Stimulated activated CD8-positive, alpha-beta memory T cell treated with anti-CD3 and anti-CD28 coated beads, Interleukin-15, amount 100 ng/mL, for 48 hours (primary cell): Measurements from ENCODE around the gene DNAH14.
"Not testable (repeated sequence)": the region's sequence is repeated elsewhere in the genome, so short reads cannot be mapped to it uniquely, and the experiment has no call there.

Experiments used
- DNase-seq, 2 donors: peaks; one replicate each; pipeline ENCODE4 v3.0.0-alpha.2; 2020; ENCODE audit warnings: low read depth in 2 of 2

DNAH14 gene

GRCh38 chr1:225253784-225254183 is 324.3 kb downstream of the DNAH14 start:
- DNase-seq: no peak

GRCh38 chr1:225254676-225255075 is 325.2 kb downstream of the DNAH14 start:
- DNase-seq: no peak

- no peak for DNase-seq
Observed at GRCh38 chr1:225257081-225257480, 327.6 kb downstream of the DNAH14 start.

GRCh38 chr1:225258811-225259210 is 329.3 kb downstream of the DNAH14 start:
- no peak for DNase-seq

- no peak for DNase-seq
Observed at GRCh38 chr1:225259542-225259941, 330.1 kb downstream of the DNAH14 start.

GRCh38 chr1:225260319-225260718 is 330.8 kb downstream of the DNAH14 start:
- no peak for DNase-seq

- DNase-seq: no peak
Observed at GRCh38 chr1:225277445-225277844, 348.0 kb downstream of the DNAH14 start.

- DNase-seq: no peak
Observed at GRCh38 chr1:225280563-225280962, 351.1 kb downstream of the DNAH14 start.

GRCh38 chr1:225290244-225290643 is 360.8 kb downstream of the DNAH14 start:
- no peak for DNase-seq

- DNase-seq: no peak
Observed at GRCh38 chr1:225299624-225300023, 370.1 kb downstream of the DNAH14 start.

GRCh38 chr1:225300381-225300780 is 370.9 kb downstream of the DNAH14 start:
- no peak for DNase-seq

GRCh38 chr1:225304996-225305395 is 375.5 kb downstream of the DNAH14 start:
- DNase-seq: no peak

- not testable (repeated sequence) for DNase-seq
Observed at GRCh38 chr1:225310544-225310943, 381.1 kb downstream of the DNAH14 start.

- no peak for DNase-seq
Observed at GRCh38 chr1:225318706-225319575, 389.5 kb downstream of the DNAH14 start.

- no peak for DNase-seq
Observed at GRCh38 chr1:225319871-225320270, 390.4 kb downstream of the DNAH14 start.

- no peak for DNase-seq
Observed at GRCh38 chr1:225321784-225322183, 392.3 kb downstream of the DNAH14 start.

GRCh38 chr1:225329041-225329440 is 399.6 kb downstream of the DNAH14 start:
- no peak for DNase-seq

- not testable (repeated sequence) for DNase-seq
Observed at GRCh38 chr1:225329996-225330395, 400.5 kb downstream of the DNAH14 start.

- no peak for DNase-seq
Observed at GRCh38 chr1:225332686-225333085, 403.2 kb downstream of the DNAH14 start.

GRCh38 chr1:225335098-225335778 is 405.8 kb downstream of the DNAH14 start:
- not testable (repeated sequence) for DNase-seq

- DNase-seq: no peak
Observed at GRCh38 chr1:225338545-225338944, 409.1 kb downstream of the DNAH14 start.

- DNase-seq: no peak
Observed at GRCh38 chr1:225341642-225342041, 412.2 kb downstream of the DNAH14 start.

- no peak for DNase-seq
Observed at GRCh38 chr1:225342695-225343094, 413.2 kb downstream of the DNAH14 start.
